RWPE2 (cell line): ENCODE data around the gene WWC2.

Experiments
- ATAC-seq: fragments of 200-7000 bp; cut with Tn5 transposase; 3 replicates; pipeline ENCODE4 v1.9.1; 2021; ENCODE audit warnings: low read depth
- DNase-seq: peaks from one replicate; pipeline ENCODE4 v3.0.0-alpha.2; 2020; ENCODE audit warnings: low spot score
- H3K27ac ChIP-seq: fragments of 450-650 bp; 2 replicates; pipeline ENCODE4 v1.5.1; 2017; ENCODE audit warnings: mild to moderate bottlenecking; ENCODE audit not compliant: poor library complexity, severe bottlenecking
- H3K27me3 ChIP-seq: fragments of 250-450 bp; sonication (Bioruptor Pico); 2 replicates; pipeline ENCODE4 v1.5.1; 2021; ENCODE audit warnings: mild to moderate bottlenecking, moderate library complexity; ENCODE audit not compliant: insufficient read depth, poor library complexity, severe bottlenecking
- H3K36me3 ChIP-seq: fragments of 250-450 bp; sonication (Bioruptor Pico); 2 replicates; pipeline ENCODE4 v1.5.1; 2020; ENCODE audit warnings: low read depth, mild to moderate bottlenecking, moderate library complexity
- H3K4me1 ChIP-seq: fragments of 250-450 bp; sonication (Bioruptor Pico); 2 replicates; pipeline ENCODE4 v1.5.1; 2021; ENCODE audit warnings: mild to moderate bottlenecking, moderate library complexity; ENCODE audit not compliant: insufficient read depth, poor library complexity, severe bottlenecking
- H3K4me3 ChIP-seq: fragments of 250-450 bp; sonication (Bioruptor Pico); 2 replicates; pipeline ENCODE4 v1.5.1; 2021; ENCODE audit warnings: mild to moderate bottlenecking, moderate library complexity; ENCODE audit not compliant: severe bottlenecking
- H3K9me3 ChIP-seq: fragments of 250-450 bp; sonication (Bioruptor Pico); 2 replicates; pipeline ENCODE4 v1.5.1; 2021; ENCODE audit warnings: mild to moderate bottlenecking, moderate library complexity; ENCODE audit not compliant: severe bottlenecking
- TF ChIP-seq, protein P1 (sequence below): fragments of 450-650 bp; IDR thresholded peaks from one replicate; pipeline ENCODE4 v1.5.1; 2017; ENCODE audit warnings: mild to moderate bottlenecking, moderate library complexity; ENCODE audit not compliant: poor library complexity, severe bottlenecking

WWC2 gene

DNA sequence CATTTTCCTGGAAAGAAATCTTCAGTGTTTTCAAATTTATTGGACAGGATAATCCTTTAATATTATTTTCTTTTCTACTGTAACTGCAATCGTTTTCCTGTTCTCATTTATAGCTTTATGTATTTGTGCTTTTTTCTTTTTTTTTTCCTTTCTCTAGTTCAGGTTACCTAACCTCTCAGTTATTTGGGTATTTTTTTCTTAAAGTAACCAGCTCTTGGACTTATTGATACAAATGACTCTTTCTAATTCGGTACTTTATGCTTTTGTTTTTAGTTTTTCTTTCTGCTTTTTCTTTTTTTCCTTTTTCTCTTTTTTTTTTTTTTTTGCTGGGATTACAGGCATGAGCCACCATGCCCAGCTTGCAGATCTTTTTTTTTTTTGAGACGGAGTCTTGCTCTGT is 25.2 kb downstream of the WWC2 start:
- Histone ChIP-seq H3K4me1 (peaks cover 8% of the 10 kb centered on the region), H3K9me3 (no peaks in the 10 kb centered on the region), H3K4me3 (no peak overlapping the region), H3K27me3 (no peaks in the 10 kb centered on the region), H3K27ac (no peak overlapping the region), H3K36me3 (0 out of 2 replicates have a peak, but pooled peaks cover 2% of the 10 kb centered on the region)
- ATAC-seq (no peak), DNase-seq (no peak)
- TF ChIP-seq, protein P1, sequence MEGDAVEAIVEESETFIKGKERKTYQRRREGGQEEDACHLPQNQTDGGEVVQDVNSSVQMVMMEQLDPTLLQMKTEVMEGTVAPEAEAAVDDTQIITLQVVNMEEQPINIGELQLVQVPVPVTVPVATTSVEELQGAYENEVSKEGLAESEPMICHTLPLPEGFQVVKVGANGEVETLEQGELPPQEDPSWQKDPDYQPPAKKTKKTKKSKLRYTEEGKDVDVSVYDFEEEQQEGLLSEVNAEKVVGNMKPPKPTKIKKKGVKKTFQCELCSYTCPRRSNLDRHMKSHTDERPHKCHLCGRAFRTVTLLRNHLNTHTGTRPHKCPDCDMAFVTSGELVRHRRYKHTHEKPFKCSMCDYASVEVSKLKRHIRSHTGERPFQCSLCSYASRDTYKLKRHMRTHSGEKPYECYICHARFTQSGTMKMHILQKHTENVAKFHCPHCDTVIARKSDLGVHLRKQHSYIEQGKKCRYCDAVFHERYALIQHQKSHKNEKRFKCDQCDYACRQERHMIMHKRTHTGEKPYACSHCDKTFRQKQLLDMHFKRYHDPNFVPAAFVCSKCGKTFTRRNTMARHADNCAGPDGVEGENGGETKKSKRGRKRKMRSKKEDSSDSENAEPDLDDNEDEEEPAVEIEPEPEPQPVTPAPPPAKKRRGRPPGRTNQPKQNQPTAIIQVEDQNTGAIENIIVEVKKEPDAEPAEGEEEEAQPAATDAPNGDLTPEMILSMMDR: no peak

DNA sequence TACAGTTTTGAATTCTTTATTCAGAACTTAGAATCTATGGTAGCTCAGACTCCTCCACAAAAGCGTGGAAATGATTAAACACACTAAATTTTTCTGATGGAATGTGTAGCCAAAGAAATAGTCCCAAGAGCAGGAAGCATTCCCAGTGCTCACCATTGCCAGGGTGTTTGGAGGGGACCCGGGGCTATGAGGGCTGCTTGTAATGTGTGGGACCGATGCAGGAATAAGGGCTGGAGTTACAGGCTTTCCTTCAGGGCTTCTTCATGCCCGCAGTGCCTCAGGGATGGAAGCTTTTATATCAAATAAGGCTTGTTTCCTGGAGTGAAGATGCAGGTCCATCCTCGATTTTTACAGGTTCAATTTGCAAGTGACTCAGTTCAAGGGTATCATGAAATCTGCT is 25.8 kb downstream of the WWC2 start:
- Histone ChIP-seq H3K27me3 (no peaks in the 10 kb centered on the region), H3K4me3 (no peak overlapping the region), H3K27ac (no peak overlapping the region), H3K36me3 (0 out of 2 replicates have a peak, but pooled peaks cover 2% of the 10 kb centered on the region), H3K4me1 (peaks cover 1% of the 10 kb centered on the region), H3K9me3 (no peaks in the 10 kb centered on the region)
- TF ChIP-seq, protein P1: no peak
- DNase-seq (no peak), ATAC-seq (no peak)

DNA sequence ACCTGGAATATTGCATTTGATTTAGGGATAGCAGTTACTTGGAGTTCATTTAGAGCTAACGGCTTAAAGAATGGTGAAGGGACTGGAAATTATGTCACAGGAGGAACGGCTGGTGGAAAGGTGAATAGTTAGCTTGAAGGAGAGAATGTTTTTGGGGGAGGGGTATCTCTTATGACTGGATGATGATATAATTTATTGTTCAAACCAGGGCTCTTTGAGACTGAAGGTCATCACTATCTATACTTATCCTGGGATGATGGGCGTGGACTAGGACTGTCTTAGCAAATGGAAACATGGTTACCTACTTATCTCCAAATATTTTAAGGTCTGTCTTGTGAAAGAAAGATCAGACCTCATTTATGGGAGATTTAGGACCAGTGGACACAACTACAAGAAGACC is 30.1 kb downstream of the WWC2 start:
- ATAC-seq: no peak
- DNase-seq: no peak
- Histone ChIP-seq H3K36me3 (0 out of 2 replicates have a peak, but pooled peaks cover 2% of the 10 kb centered on the region), H3K9me3 (no peaks in the 10 kb centered on the region), H3K4me3 (no peak overlapping the region), H3K4me1 (peaks cover 20% of the 10 kb centered on the region), H3K27ac (no peak overlapping the region), H3K27me3 (no peaks in the 10 kb centered on the region)
- TF ChIP-seq, protein P1: no peak

DNA sequence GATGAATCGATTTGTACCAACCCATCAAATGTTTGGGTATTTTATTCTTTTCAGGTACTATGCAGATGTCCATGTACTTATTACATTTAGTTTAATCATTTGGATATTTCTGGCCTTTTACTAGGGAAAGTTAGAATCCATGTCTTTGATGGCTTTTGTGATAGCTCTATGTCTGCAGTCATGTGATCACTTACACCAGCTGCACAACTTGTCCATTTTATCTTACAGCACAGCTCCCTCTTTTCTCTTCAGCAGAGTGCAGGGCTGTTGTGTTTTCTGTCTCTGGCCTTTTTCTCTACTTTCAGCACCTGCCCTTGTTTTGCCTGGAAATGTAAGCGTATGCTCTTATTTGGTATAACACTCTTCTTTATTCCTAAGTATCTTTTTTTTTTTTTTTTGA is 30.6 kb downstream of the WWC2 start:
- Histone ChIP-seq H3K27me3 (no peaks in the 10 kb centered on the region), H3K36me3 (0 out of 2 replicates have a peak, but pooled peaks cover 2% of the 10 kb centered on the region), H3K4me3 (no peak overlapping the region), H3K4me1 (peaks cover 21% of the 10 kb centered on the region), H3K9me3 (no peaks in the 10 kb centered on the region), H3K27ac (peak overlapping the region; percentile 62)
- DNase-seq (no peak), ATAC-seq (no peak)
- TF ChIP-seq, protein P1: no peak

DNA sequence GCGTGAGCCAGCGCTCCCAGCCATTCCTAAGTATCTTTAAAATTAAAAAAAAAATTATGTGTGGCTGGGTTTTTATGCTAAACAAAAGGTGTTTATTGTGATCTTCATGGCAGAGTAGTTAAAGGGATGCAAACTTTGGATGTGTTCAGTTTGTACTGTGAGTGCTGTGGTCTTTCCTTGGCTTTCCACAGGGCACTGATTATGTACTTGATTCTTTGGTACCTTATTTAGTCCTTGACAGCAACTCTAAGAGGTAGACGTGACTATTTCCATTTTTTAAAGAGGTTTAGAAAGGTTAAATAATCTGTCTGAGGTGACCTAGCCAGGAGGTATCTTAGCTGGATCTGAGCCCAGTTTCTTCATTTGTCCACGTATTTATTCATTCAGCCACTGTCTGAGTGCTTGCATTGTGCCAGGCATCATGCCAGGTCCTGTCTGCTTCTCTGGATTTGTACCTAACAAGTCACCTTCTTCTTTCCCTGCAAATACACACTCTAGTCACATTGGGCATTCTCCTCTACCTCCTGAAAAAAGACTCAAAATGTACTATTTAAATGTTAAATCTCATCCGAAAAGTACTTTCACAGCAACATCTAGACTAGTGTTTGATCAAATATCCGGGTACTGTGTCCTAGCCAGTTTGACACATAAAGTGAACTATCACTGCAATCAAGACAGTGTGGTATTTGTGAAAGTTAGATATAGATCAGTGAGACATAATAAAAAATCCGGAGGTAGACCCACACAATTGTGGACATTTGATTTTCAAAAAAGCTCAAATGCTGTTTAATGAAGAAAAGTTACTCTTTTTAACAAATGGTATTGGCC is 31.5 kb downstream of the WWC2 start:
- TF ChIP-seq, protein P1: no peak
- H3K4me3 ChIP-seq: no peak overlapping the region
- no peaks in the 10 kb centered on the region for H3K27me3 ChIP-seq
- ATAC-seq: peak; percentile 92
- peak; percentile 65 for DNase-seq
- H3K36me3 ChIP-seq: 0 out of 2 replicates have a peak, but pooled peaks cover 2% of the 10 kb centered on the region
- peak overlapping the region; percentile 62 for H3K27ac ChIP-seq
- H3K4me1 ChIP-seq: peaks cover 21% of the 10 kb centered on the region
- H3K9me3 ChIP-seq: no peaks in the 10 kb centered on the region
